Stimulated activated CD4-positive, alpha-beta T cell treated with anti-CD3 and anti-CD28 coated beads, Interleukin-12 subunit alpha, Interleukin-12 subunit beta, amount 100 ng/mL, for 48 hours (primary cell): ENCODE data around the gene FHOD1.

Source experiments
- DNase-seq, 3 donors: peaks; one replicate each; pipeline ENCODE4 v3.0.0-alpha.2; 2020; ENCODE audit warnings: low read depth in 2 of 3, low spot score in 1 of 3

Gene FHOD1

GRCh38 chr16:67210069-67210937 lies 37.0 kb downstream of the FHOD1 start:
- DNase-seq = no peak

GRCh38 chr16:67209565-67209964 lies 37.7 kb downstream of the FHOD1 start:
- no peak for DNase-seq

GRCh38 chr16:67208154-67208896 lies 39.0 kb downstream of the FHOD1 start:
- DNase-seq = no peak

- DNase-seq = no peak
Observed at GRCh38 chr16:67207249-67208091, 39.8 kb downstream of the FHOD1 start.

GRCh38 chr16:67206838-67207248 lies 40.4 kb downstream of the FHOD1 start:
- DNase-seq = no peak

GRCh38 chr16:67206129-67206837 lies 41.0 kb downstream of the FHOD1 start:
- no peak for DNase-seq

- DNase-seq = no peak
Observed at GRCh38 chr16:67204076-67204475, 43.2 kb downstream of the FHOD1 start.

- no peak for DNase-seq
Observed at GRCh38 chr16:67202956-67203493, 44.3 kb downstream of the FHOD1 start.

GRCh38 chr16:67202426-67202825 lies 44.9 kb downstream of the FHOD1 start:
- DNase-seq = no peak

- no peak for DNase-seq
Observed at GRCh38 chr16:67201411-67202345, 45.6 kb downstream of the FHOD1 start.

- DNase-seq = no peak
Observed at GRCh38 chr16:67200491-67200890, 46.8 kb downstream of the FHOD1 start.

GRCh38 chr16:67199808-67200198 lies 47.5 kb downstream of the FHOD1 start:
- DNase-seq = no peak

- no peak for DNase-seq
Observed at GRCh38 chr16:67199011-67199807, 48.1 kb downstream of the FHOD1 start, which contains the start of gene ELMO3. Gene ELMO3, plus strand, starts transcription at chr16:67199131. Its CDS starts 196 bp downstream, at chr16:67199327.

- DNase-seq = no peak
Observed at GRCh38 chr16:67198238-67198734, 49.0 kb downstream of the FHOD1 start.

- DNase-seq = no peak
Observed at GRCh38 chr16:67197704-67198103, 49.6 kb downstream of the FHOD1 start.

GRCh38 chr16:67196881-67197280 lies 50.4 kb downstream of the FHOD1 start:
- DNase-seq = no peak

GRCh38 chr16:67195676-67196075 lies 51.6 kb downstream of the FHOD1 start:
- no peak for DNase-seq

GRCh38 chr16:67194260-67194659 lies 53.0 kb downstream of the FHOD1 start:
- DNase-seq = no peak
